Measurements from ENCODE around the gene BEST4.
"Not testable (repeated sequence)": the region's sequence is repeated elsewhere in the genome, so short reads cannot be mapped to it uniquely, and the experiment has no call there.

BEST4 gene

DNA sequence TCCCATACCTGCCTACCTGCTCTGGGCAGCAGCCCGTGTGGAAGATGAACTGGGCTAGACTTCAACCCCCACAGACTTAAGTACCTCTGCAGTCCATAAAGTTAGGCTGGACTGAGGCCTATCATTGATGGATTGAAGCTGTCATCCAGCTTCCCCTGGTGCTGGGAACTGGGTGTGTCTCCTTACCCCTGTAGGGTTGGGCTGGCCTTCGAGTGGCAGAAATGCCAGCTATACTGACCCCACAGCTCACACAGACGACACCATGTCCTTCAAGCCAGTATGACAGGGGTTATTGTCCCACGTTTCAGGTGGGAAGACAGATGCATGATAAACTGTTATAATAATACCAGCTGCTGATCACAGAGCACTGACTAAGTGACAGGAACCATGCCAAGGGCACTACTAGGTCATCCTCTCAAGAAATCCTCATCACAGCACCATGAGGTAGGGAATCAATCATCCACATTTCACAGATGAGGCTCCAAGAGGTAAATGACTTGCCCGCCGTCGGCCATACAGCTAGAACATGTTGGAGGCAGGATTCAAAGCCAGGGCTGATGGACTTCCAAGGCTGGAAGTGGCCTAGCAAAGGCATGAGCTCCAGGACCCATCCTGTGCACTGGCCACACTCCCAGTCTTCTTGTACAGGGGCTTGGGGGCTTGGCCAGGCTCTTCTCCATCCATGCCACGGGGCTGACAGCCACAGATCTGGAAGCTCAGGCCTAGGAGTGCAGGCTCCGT, at the start of gene BEST4:
BEST4 (minus strand) TSS at position 51 of the 741 bp plus-strand sequence. CDS start 465 bp downstream, outside the sequence.
- no peak for DNase-seq

DNA sequence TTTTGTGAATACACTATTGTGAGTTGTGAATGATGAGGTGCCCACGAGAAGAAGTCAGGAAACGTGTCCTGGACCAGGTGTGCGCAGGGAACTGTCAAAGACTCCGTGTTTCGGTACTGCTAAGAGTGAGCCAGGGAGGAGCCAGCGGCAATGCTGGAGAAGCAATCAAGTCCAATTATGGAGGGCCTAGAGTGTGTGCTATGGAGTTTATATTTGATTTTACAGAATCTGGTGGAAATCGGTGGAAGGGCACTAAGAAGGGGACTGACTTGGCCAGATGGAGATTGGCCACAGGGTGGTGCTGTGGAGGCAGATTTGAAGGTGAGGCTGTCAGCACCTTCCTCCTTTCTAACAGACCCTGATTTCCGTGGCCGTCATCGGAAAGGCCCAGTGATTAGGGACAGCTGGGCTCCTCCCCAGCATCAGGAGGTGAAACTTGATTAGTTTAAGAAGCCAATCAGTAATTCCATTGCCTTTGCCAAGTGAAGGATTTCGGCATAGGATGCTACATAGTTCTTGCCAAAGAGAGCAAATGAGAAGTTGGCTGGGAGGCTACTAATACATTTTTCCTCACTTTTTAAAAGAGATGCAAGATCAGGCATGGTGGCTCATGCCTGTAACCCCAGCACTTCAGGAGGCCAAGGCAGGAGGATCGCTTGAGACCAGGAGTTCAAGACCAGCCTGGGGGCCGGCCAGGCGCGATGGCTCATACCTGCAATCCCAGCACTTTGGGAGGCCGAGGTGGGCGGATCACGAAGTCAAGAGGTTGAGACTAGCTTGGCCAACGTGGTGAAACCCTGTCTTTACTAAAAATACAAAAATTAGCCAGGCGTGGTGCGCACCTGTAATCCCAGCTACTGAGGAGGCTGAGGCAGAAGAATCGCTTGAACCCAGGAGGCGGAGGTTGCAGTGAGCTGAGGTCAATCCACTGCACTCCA, 48.0 kb upstream of the BEST4 start:
- DNase-seq, result peak; percentile 96

DNA sequence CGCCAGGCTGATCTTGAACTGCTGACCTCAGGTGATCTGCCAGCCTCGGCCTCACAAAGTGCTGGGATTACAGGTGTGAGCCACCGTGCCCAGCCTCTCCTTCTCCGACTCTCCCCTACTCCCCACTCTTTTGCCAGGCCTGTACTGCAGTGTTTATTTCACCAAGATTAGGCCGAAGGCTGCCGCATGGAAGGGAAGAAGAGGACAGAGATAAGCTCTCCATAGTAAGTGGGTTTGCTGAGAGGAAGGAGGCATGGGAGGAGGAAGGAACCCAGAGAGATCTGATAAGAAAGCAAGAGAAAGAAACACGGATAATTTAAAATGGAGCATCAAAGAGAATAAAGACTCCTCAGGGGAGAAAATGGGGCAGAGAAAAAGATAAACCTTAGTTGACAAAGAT, 46.4 kb upstream of the BEST4 start:
- no peak for DNase-seq

DNA sequence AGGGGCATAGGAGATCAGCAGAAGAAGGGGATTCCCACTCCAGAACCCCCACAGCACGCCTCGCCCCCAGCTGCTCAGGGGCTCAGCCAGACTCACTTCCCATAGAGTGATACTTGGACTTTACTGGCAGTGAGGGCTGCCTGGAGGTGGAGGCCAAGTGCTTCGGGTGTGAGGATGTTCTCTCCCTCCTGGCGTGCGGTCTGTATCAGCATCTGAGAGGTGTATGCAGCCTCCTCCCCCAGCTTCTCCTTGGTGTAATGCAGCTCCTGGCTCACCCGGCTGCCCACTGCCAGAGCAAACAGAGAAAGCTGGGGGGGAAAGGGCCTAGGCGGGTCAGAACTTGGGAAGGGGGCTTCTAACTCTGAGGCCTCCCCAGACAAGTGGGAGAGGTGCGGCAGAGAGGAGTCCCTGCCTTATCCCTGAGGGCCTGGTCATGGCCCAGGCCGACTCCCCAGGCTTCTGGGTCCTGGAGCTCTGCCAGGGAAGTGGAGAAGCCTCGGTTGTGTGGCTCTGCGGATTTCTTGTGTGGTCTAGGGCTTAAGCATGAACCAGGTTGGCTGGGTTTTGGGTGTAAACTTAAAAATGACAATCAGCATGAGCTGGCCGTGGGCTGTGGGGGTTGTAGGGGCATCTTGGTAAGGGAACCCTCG, 44.2 kb upstream of the BEST4 start:
- DNase-seq, result no peak

DNA sequence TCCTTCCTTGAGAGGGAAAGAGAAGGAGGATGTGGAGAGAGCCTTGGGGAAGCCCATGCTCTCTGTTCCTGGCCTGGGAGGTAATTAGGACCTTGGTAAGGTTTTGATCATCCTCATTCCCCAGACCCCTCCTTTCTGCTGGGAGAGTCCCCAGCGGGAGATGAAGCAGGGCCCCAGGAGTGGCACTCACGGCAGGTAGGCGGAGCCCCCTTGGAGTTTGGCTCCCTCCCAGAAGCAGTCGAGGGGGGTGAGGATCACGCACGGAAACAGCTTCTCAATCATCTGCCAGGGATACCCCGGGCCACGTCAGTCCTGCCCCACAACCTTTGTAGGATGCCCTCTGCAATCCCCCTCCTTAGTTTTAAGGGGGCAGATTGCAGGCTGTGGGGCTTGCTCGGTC, 43.5 kb upstream of the BEST4 start:
- no peak for DNase-seq

DNA sequence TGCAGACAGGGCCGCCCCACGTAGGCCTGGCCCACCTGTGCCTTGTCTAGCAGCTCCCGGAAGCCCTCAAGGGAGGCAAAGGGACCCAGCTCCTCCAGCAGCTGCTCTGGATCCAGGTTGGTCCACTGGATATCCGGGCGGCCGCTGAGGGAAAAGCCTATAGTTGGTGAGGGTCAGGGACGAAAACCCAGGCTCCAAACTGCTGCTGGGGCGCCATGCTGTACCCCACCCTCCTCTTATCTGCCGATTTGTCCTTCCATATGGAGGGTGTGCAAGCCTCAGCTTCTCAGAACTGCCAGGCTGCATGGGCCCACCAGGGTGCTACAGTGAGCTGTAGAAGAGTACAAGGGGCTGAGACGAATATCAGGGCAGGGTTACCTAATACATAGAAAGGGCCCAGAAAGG, 42.9 kb upstream of the BEST4 start:
- DNase-seq, result no peak

DNA sequence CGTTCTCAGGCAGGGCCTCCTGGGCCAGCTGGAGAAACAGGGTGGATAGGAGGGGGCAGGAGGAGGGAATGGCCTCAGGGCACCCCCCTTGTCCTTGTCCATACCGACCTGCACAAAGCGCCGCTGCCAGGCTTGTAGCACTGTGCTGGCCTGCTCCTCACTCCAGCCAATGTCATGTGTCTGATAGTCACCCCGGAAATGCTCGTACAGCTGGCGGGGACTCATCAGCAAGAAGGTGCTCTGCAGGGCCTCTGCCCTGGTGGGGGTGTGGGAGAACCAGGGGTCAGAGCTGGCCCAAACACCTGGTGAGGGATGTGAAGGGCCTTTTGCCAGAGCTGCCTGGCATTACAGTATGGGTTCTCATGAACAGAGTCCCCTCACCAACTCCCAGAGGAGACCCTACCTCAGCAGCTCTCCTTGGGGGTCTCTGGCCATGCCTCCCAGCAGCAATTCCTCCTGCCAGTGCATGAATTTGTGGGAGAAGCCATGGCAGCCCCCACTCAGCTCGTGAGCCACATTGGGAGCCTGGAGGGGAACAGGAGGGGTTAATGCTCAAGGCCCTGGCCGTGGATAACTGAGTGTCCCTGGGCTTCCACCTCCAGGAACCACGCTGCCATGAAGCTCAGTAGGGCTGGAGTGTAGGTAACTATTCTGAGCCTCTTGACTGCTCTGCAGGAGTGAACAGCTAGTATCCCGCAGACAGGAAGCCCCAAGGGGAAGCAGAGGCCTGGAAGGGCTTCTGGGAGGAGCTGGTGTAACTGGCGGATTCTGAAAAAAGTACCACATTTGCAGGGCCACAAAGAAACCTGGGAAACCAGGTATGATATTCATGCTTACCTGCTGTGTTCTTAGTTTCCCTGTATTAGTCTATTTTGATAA, 41.8 kb upstream of the BEST4 start:
- DNase-seq, result no peak

DNA sequence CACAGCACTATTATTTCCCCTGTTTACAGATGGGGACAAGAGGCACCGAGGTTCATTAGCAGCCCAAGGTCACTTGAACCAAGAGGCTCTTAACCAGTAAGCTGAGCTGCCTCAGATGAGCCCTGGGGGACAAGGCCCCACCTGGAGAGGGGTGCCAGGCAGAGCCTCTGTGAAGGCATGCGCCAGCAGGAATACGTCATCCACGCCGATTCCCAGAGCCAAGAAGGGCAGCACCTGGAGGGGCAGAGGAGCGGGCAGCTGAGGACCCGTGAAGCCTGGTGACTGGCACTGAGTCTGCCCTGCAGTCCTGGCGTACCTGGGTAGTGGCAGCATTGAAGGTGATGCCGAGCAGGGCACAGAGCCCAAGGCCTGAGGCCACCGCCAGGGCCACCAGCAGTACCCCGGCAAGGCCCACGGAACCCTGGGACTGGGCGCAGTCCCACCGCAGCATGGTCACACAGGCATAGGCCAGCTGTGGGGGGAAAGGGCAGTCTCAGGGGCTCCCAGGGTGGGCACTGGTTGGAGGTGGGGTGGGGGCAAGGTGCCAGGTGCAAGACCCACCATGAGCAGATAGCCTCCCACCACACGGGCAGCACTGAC, 41.0 kb upstream of the BEST4 start:
- no peak for DNase-seq

DNA sequence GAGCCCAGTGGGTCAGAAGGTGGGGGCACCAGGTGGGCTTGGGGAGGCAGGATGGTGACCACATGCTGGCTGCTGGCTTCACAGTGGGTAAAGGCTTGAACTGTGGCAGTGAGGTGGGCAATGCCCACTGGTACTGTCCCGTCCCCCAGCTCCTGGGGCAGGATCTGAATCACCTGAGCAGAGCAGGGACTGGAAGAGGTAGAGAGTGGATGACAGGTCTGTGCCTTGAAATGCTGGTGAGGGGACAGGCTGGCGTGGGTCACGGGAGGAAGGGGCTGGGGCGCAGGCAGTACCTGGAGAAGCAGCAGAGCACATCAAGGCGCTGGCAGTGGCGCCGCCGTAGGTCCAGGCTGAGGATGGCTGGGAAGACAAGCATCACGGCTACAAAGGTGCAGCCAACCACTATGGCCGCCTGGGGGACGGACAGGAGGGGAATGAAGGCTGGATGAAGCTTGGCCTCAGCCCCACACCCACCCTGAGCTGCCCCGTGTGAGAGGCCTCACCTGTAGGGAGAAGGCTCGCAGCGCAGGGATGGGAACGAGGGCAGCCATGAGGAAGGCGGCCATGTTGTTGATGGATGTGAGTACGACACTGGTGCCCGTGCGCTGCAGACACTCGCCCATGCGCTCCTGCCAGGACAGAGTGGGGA, 40.2 kb upstream of the BEST4 start:
- no peak for DNase-seq

DNA sequence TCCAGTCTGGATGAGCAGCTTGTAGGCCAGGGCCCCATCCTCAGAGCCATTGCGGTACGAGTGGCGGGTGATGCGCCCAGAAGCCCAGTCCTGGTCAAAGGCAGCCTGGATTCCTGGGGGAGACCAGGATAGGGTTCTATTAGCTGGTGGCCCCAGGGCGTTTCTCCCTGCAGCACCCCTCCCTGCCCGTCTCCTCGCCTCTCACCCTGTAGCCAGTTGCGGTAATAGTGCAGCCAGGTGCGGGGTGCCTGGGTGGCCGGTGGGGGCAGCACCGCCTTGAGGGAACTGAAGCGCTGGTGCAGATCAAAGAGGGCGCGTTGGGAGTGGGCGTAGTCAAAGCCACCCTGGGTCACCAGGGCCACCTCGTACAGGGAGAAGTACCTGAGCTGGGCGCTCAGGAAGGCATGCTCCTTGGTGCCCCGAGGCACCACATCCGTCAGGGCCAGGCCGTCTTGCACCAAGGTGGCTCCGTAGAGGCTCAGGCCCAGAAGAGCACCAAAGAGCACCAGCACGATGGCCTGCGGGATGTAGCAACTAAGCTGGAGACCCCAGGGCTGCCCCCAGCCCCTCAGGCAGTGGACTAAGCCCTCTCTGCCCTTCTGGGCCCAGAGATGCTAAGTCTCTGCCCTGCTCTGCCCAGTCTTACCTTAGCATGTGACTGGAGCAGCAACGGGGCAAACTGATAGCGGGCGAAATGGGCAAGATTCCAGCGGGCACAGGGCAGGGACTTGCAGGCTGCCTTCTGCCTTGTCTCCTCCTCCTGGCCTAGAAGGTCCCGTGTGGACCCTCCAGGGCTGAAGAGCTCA, 39.4 kb upstream of the BEST4 start:
- no peak for DNase-seq

DNA sequence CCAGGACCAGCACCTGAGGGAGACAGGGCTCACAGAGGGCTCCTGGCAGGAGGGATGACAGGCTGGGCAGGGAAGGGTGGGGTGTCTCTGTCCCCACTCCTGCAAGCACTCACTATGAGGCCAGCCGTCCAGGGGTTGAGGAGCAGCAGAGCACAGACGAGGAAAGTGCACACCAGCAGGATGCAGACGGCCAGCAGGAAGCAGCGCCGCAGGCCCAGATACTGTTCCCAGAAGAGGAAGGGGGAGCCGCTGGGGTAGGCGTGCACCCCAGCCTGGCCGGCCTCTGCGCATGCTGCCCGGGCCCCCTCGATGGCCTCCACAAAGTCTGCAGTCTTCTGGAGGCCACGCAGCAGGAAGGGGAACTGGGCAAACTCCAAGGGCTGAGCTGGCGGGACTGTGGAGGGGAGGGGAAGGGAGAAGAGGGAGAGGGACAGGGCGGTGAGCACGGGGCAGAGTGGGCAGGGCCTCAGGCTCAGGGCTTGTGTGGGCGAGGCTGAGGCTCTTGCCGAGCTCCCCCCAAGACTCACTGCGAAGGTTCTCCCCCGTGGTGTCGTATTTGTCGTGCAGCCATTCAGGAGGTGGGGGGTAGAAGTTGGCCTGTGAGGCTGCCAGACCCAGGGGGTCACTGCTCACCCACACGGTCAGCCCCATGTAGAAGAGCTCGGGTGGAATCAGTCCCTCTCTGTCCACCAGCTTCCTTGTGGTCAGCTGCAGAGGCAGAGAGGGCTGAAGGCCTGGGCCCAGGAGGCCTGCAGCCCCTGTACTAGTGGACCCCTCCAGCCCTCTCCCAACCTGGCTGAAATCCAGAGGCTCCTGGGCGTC, 38.6 kb upstream of the BEST4 start:
- no peak for DNase-seq

DNA sequence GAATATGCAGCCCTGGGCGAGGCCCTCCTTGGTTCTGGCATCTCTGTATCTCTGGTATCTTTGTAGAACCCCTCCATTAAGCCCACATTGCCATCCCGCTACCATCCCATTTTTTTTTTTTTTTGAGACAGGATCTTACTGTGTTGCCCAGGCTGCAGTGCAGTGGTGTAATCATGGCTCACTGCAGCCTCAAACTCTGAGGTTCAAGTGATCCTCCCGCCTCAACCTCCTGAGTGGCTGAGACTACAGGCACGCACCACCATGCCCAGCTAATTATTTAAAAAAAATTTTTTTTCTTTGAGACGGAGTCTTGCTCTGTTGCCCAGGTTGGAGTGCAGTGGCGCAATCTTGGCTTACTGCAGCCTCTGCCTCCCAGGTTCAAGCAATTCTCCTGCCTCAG, 36.4 kb upstream of the BEST4 start:
- not testable (repeated sequence) for DNase-seq

DNA sequence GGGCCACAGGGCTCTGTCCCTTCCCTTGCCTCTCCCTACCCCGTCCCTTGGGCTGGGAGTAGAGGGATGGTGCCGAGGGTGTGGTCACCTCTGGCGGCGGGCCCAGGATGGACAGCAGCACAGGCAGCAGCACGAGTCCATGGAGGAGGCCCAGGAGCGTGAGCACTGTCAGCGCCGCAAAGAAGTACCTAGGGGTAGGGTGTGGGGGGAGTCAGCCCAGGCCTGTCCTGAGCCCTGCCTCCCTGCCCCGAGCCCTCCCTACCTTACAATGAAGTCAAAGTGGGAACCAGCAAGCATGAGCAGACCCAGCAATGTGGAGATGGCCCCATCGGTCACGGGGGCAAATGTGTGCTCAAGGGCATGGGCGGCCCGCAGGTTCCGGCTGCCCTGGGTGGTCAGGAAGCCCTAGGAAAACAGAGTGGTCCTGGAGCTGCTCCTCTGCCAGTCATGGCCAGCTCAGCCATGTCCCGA, 35.0 kb upstream of the BEST4 start:
- no peak for DNase-seq

DNA sequence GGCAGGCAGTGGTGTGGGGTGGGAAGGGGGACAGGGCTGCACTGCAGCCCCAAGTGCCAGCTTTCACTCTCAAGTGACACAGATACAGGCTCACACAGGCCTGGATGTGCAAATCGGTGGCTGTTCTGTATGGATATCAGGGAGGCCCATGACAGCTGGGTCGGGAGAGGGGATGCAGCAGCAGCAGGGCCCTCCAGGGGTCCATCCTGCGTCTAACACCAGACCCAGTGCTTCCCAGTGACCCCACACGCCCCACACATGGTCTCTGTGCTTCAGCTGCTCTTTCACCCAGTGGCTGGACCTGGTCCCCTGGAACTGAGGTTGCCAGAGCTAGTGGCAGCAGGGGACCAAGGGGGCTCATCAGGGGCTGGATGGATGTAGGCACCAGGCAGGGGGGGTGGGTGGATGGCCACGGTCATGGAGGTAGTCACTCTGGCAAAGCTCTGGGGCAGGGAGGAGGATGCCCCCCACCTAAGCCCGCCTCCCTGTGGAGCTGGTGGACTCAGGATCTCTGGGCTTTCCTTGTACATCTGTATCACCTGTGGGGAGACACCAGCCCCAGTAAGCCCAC, 34.2 kb upstream of the BEST4 start:
- no peak for DNase-seq

DNA sequence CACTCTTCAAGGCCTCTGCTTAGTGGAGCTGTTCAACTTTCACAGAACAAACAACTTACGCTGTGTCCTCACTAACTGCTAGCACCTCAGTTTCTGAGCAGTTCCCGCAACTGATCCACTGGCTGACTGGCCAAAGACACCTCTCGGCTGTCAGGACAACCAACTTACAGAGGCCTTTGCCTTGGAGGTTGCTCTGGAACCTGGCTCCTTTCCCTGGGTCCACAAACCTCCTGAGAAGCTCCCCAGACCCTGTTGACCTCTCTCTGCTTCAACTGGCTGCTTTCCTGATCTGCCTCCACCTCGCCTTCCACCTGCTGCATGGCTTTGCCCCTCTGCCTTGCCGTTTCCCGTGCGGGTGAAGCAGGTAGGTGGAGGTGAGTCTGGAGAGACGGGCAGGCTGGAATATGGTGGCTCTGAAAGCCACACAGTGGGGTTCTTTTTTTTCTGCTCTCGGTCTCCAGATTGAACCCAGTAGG, 33.3 kb upstream of the BEST4 start:
- no peak for DNase-seq

DNA sequence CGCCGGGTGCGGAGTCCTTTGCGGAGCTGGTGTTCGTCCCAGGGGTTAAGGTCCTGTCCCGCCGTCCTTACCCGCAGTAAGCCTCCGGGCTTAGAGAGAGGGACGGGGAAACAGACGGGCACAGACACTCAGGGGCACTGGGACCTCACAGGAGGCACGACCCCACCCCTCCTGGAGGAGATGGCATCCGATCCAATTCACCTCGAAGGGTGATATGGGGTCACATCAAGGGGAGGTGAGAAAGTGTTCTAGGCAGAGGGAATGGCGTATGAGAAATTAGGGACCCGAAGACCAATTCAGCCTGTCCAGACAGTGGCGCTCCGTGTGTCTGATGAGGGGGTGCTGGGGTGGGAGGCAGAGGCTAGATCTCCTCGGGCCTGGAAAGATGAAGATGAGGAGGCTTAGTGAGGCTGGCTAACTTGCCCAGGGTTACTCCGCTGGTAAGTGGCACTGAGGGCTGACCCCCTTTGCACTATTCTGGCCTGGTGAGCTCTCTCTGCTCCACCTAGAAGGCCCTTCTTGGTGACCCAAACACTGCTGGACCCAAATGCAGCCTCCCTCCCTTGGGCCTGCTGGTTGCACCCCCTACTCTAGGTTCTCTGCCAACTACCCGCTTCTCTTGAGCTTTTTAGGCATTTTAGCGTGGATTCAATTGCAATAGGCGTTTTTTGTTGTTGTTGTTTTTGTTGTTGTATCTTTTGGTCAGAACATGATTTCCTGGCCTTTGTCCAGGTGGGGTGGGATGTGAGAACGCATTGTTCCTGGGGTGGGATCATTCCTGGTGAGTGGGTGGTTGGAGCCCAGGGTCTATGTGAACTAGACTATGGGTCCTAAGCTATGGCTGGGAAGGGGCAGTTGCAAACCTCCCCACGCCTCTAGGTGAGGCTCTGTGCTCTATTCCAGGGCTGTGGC, 32.6 kb upstream of the BEST4 start:
- DNase-seq, result peak; percentile 32

DNA sequence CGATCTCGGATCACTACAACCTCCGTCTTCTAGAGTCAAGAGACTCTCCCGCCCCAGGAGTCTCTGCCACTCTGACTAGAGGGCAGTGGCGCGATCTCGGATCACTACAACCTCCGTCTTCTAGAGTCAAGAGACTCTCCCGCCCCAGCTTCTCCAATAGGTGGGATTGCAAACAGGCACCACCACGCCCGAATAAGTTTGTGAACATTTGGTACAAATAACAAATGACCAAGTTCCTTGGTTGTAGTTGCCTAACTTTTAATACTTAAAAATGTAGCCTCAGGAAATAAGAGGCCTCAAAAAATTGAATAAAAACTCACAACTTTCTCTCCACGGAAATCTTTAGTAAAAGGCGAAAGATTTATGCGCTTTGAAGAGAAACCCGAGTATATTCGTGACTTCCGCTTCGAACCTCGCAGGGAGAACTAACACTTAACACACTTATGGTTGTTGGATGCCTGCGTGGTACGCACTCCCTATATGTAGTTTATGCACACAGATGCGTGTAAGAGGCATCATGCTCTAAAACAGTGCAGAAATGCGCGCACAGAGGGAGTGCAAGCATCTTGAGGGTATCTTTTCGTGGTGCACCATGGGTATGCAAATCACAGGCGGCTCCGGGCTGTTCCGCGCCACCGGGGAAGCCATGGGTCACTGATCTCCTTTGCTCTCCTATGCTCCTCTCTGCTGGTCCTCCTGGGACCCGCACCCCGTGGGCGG, 31.8 kb upstream of the BEST4 start:
- peak; percentile 89 for DNase-seq

Data from stimulated activated CD8-positive, alpha-beta memory T cell treated with anti-CD3 and anti-CD28 coated beads, Interleukin-4, amount 100 ng/mL, for 48 hours (primary cell).